HepG2 (cell line): ENCODE measurements around the gene SLC36A3. TPM values are rescaled to one million over a fixed set of nuclear protein-coding genes. Genes with fewer than 3 reads are reported as not detected.
"Not testable (repeated sequence)": the region's sequence is repeated elsewhere in the genome, so short reads cannot be mapped to it uniquely, and the experiment has no call there.

Source experiments
- ATAC-seq: fragments of 200-7000 bp; cut with Tn5 transposase; 3 replicates; pipeline ENCODE4 v1.9.1; 2020; ENCODE audit warnings: mild to moderate bottlenecking, moderate library complexity
- BruUV-seq: library from RNA; stranded (reverse); fragments of 400-500 nt; replicated peaks from 2 replicates; lab custom pipeline; 2021; lab: Mats Ljungman, UMichigan
- CTCF ChIA-PET: fragments of 300-600 bp; formaldehyde crosslinking; extraction: SDS; loops from one replicate; lab custom pipeline; 2021; ENCODE audit warnings: low total read pairs, inconsistent platforms, low intra/inter-chr PET ratio; lab: Yijun Ruan, JAX
- POLR2A ChIA-PET: fragments of 350-600 bp; sonication (Branson Sonifier 250); formaldehyde crosslinking; loops from one replicate; lab custom pipeline; 2020; ENCODE audit warnings: antibody characterized with exemption, inconsistent platforms; lab: Yijun Ruan, JAX
- DNase-seq: peaks from one replicate; pipeline ENCODE4 v3.0.0-alpha.2; 2015; ENCODE audit warnings: low spot score
- FAIRE-seq: peaks from 3 replicates; lab custom pipeline; 2011; peaks lifted over from hg19 to GRCh38; lab: Jason Lieb, UNC
- H2AFZ ChIP-seq: one replicate; pipeline ENCODE4 v1.6.1; 2011; ENCODE audit warnings: low read length, inconsistent platforms
- H3K27ac ChIP-seq: fragments of 300-600 bp; 3 replicates; pipeline ENCODE4 v1.8.0; 2011; ENCODE audit warnings: mixed run types, mild to moderate bottlenecking, mixed read lengths, low read length, inconsistent platforms; ENCODE audit not compliant: insufficient read depth; ENCODE audit errors: extremely low read length
- H3K27me3 ChIP-seq, 2 experiments: fragments of 200-600 bp in 1 of 2; 2 replicates in 1 of 2; 3 replicates in 1 of 2; pipeline versions ENCODE4 v1.6.0 to v1.8.0; 2011; ENCODE audit warnings: low read length in 2 of 2, mild to moderate bottlenecking in 2 of 2, moderate library complexity in 2 of 2, inconsistent platforms in 1 of 2; ENCODE audit not compliant: insufficient read depth in 2 of 2, control insufficient read depth in 1 of 2
- H3K36me3 ChIP-seq, 2 experiments: fragments of 200-600 bp in 1 of 2; replicated peaks in 1 of 2; 2 replicates in 1 of 2; 3 replicates in 1 of 2; pipeline versions ENCODE4 v1.5.1 to v1.8.0; 2011; ENCODE audit warnings: low read length in 2 of 2, inconsistent platforms in 1 of 2; ENCODE audit not compliant: insufficient read depth in 2 of 2, control insufficient read depth in 1 of 2
- H3K4me1 ChIP-seq: 2 replicates; pipeline ENCODE4 v1.5.1; 2012; ENCODE audit warnings: low read length, inconsistent platforms; ENCODE audit not compliant: insufficient read depth
- H3K4me2 ChIP-seq: 2 replicates; pipeline ENCODE4 v1.6.0; 2011; ENCODE audit warnings: low read depth, low read length, inconsistent platforms
- H3K4me3 ChIP-seq, 3 experiments: fragments of 200-600 bp in 1 of 3; sonication (generic), shearing (Covaris generic) in 1 of 3; replicated peaks in 1 of 3; 2 replicates each; pipeline ENCODE4 v1.5.1; 2011 to 2016; ENCODE audit warnings: low read length in 3 of 3, inconsistent platforms in 2 of 3, low read depth in 2 of 3, mild to moderate bottlenecking in 2 of 3, control low read depth in 1 of 3, mixed read lengths in 1 of 3; ENCODE audit not compliant: insufficient read depth in 1 of 3
- H3K79me2 ChIP-seq: one replicate; pipeline ENCODE4 v1.6.1; 2011; ENCODE audit warnings: low read length, inconsistent platforms; ENCODE audit not compliant: insufficient read depth
- H3K9ac ChIP-seq: 2 replicates; pipeline ENCODE4 v1.6.0; 2011; ENCODE audit warnings: mild to moderate bottlenecking, low read depth, low read length, inconsistent platforms; ENCODE audit not compliant: insufficient read depth
- H3K9me3 ChIP-seq: 2 replicates; pipeline ENCODE4 v1.5.1; 2012; ENCODE audit warnings: mild to moderate bottlenecking, low read length
- H4K20me1 ChIP-seq: 2 replicates; pipeline ENCODE4 v1.6.0; 2011; ENCODE audit warnings: inconsistent platforms, mild to moderate bottlenecking, low read length, moderate library complexity; ENCODE audit not compliant: insufficient read depth
- MAZ ChIP-seq, 2 experiments: sonication (generic) in 1 of 2; formaldehyde crosslinking in 1 of 2; IDR thresholded peaks; 2 replicates each; pipeline versions ENCODE4 v1.5.0 to v1.6.1; 2012 to 2020; ENCODE audit warnings: low read depth in 2 of 2, mild to moderate bottlenecking in 2 of 2, borderline replicate concordance in 1 of 2, improper control_type of control experiment in 1 of 2, low read length in 1 of 2, missing genetic modification reagents in 1 of 2, moderate library complexity in 1 of 2
- NFATC3 ChIP-seq: sonication (generic); formaldehyde crosslinking; IDR thresholded peaks from 2 replicates; pipeline ENCODE4 v1.5.1; 2020; ENCODE audit warnings: mild to moderate bottlenecking, missing genetic modification reagents
- SP4 ChIP-seq: sonication (generic); formaldehyde crosslinking; IDR thresholded peaks from 2 replicates; pipeline ENCODE4 v1.8.1; 2023; ENCODE audit warnings: mild to moderate bottlenecking, missing genetic modification reagents
- ZNF3 ChIP-seq: IDR thresholded peaks from 2 replicates; pipeline ENCODE4 v1.7.0; 2017; ENCODE audit warnings: inconsistent platforms
- WGBS: methylation state at CpG from one replicate; pipeline ENCODE4 v1.1.6; 2017; ENCODE audit warnings: low lambda C conversion rate; 5-methylcytosine and 5-hydroxymethylcytosine counted together
- in situ Hi-C: cut with HindIII; loops from 2 replicates; pipeline ENCODE4 v1.10.0; 2017; ENCODE audit warnings: low pct_unique_long_range_greater_than_20kb; ENCODE audit not compliant: extremely low pct_ligation_motif_present
- intact Hi-C: fragments of 100-400 bp; cut with micrococcal nuclease; formaldehyde crosslinking; loops from one replicate; pipeline ENCODE4 v1.10.0; 2022; ENCODE audit not compliant: unreplicated experiment
- polyA plus RNA-seq, 8 experiments: library from polyadenylated mRNA; depleted of rRNA in 3 of 8; stranded (reverse) in 7 of 8; unstranded in 1 of 8; fragments of >200 nt; fragmentation: Illumina TruSeq in 4 of 8; extraction: Trizol in 4 of 8; gene quantifications; 2 replicates each; pipeline versions ENCODE4 v1.2.1 to v1.2.3, GENCODE V29; 2011 to 2016; ENCODE audit warnings: low read depth in 4 of 8, missing spikeins in 1 of 8, mixed read lengths in 1 of 8; ENCODE audit not compliant: insufficient read depth in 1 of 8
- total RNA-seq, 5 experiments: library from RNA; depleted of rRNA; stranded (reverse); fragments of >200 nt; fragmentation: Illumina TruSeq; extraction: Trizol; gene quantifications; 2 replicates each; pipeline ENCODE4 v1.2.3, GENCODE V29; 2016; ENCODE audit warnings: low read depth in 1 of 5
- TF ChIP-seq, protein P1 (sequence below): fragments of 450-650 bp; IDR thresholded peaks from 2 replicates; pipeline ENCODE4 v1.6.1; 2017; ENCODE audit warnings: mild to moderate bottlenecking
- TF ChIP-seq, protein P2 (sequence below): sonication (generic); formaldehyde crosslinking; conservative IDR thresholded peaks from 2 replicates; pipeline ENCODE4 v1.4.0; 2020; ENCODE audit warnings: mild to moderate bottlenecking, missing genetic modification reagents, moderate library complexity
- TF ChIP-seq, protein P3 (sequence below): sonication (generic); formaldehyde crosslinking; IDR thresholded peaks from 2 replicates; pipeline ENCODE4 v1.9.0; 2022; ENCODE audit warnings: missing genetic modification reagents, mild to moderate bottlenecking, borderline replicate concordance

SLC36A3 gene
- total and polyA plus RNA-seq, 2 of the 13 experiments (the other 11 are each of a cell fraction or from before 2014, with no cell fraction given) = not detected

DNA sequence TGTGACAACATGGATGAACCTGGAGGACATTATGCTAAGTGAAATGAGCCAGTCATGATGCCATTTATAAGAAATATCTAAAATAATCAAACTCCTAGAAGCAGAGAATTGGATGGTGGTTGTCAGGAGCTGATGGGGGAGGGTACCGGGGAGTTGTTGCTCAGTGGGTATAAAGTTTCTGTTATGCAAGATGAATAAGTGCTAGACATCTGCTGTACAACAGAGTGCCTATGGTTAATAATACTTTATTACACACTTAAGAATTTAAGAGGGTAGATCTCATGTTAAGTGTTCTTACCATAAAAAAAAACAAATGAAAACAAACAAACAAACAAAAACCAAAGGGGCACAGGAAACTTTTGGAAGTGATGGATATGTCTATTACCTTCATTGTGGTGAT lies 66.7 kb downstream of the SLC36A3 start:
- H3K4me1 ChIP-seq = peaks cover 58% of the 10 kb centered on the region
- no peak overlapping the region for H3K27ac ChIP-seq
- H3K9ac ChIP-seq = no peak overlapping the region
- no peaks in the 10 kb centered on the region for H3K79me2 ChIP-seq
- TF ChIP-seq, protein P1, sequence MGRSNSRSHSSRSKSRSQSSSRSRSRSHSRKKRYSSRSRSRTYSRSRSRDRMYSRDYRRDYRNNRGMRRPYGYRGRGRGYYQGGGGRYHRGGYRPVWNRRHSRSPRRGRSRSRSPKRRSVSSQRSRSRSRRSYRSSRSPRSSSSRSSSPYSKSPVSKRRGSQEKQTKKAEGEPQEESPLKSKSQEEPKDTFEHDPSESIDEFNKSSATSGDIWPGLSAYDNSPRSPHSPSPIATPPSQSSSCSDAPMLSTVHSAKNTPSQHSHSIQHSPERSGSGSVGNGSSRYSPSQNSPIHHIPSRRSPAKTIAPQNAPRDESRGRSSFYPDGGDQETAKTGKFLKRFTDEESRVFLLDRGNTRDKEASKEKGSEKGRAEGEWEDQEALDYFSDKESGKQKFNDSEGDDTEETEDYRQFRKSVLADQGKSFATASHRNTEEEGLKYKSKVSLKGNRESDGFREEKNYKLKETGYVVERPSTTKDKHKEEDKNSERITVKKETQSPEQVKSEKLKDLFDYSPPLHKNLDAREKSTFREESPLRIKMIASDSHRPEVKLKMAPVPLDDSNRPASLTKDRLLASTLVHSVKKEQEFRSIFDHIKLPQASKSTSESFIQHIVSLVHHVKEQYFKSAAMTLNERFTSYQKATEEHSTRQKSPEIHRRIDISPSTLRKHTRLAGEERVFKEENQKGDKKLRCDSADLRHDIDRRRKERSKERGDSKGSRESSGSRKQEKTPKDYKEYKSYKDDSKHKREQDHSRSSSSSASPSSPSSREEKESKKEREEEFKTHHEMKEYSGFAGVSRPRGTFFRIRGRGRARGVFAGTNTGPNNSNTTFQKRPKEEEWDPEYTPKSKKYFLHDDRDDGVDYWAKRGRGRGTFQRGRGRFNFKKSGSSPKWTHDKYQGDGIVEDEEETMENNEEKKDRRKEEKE = no peak
- TF ChIP-seq NFATC3 (CRISPR knock-in tag) = no peak
- H3K27me3 ChIP-seq = peaks cover 2 to 14% of the 10 kb centered on the region in 2 experiments; a peak in 1 of 5 replicates
- no peaks in the 10 kb centered on the region for H3K9me3 ChIP-seq
- no peak overlapping the region for H3K4me2 ChIP-seq
- in situ Hi-C loops = loop anchor here (10.0 kb wide), 1 partner anchor 112 kb away; no protein-coding TSS in a partner anchor
- intact Hi-C loops = no loop called here
- no peaks in the 10 kb centered on the region for H4K20me1 ChIP-seq
- BruUV-seq = no TSS peak
- ChIA-PET CTCF (no interaction called here), POLR2A (interaction anchor here (1.3 kb wide), 1 partner anchor 13 kb away, joined by 3 read pairs; the partner anchor contains the start of gene CCDC69)
- H2AFZ ChIP-seq = no peak overlapping the region
- WGBS = 40% methylated on average over 1 of the region's 1 CpG
- no peak overlapping the region for H3K4me3 ChIP-seq
- DNase-seq (no peak), ATAC-seq (no peak), FAIRE-seq (no peak)
- H3K36me3 ChIP-seq = no peaks in the 10 kb centered on the region

DNA sequence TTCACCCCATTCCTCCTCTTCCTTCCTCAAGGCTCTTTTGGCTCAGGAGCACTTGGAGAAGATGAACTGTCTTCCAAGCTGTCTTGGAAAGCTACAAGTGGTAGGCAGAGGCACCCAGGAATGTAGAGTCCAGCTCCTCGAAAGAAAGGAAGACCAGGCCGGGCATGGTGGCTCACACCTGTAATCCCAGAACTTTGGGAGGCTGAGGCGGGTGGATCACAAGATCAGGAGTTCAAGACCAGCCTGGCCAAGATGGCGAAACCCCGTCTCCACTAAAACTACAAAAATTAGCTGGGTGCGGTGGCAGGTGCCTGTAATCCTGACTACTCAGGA lies 68.4 kb downstream of the SLC36A3 start:
- intact Hi-C loops; H4K20me1 ChIP-seq; CTCF ChIA-PET; FAIRE-seq; H3K9me3 ChIP-seq; BruUV-seq; H3K79me2 ChIP-seq; H2AFZ ChIP-seq; H3K36me3 ChIP-seq; ATAC-seq; DNase-seq; TF ChIP-seq MAZ (IDR thresholded peaks at IDR 0.05; ENCODE audit: borderline replicate concordance, low read depth, low read length): not testable (repeated sequence)
- Histone ChIP-seq H3K9ac (peak overlapping the region; percentile 31; the same call in 1 of the 2 replicates), H3K27me3 (peaks cover 0 to 14% of the 10 kb centered on the region in 2 experiments; a peak in 1 of 5 replicates), H3K4me3 (peak overlapping the region in 1 of 3 experiments; percentile 56; a peak in 2 of 6 replicates), H3K4me1 (peaks cover 58% of the 10 kb centered on the region), H3K4me2 (peak overlapping the region; percentile 89), H3K27ac (peak overlapping the region; percentile 67)
- POLR2A ChIA-PET = interaction anchor here (1.0 to 2.9 kb wide), 10 partner anchors 12 to 536 kb away, joined by 3 to 89 read pairs (median 4); partner anchors contain the start of genes ANXA6, CCDC69, G3BP1 and GM2A
- in situ Hi-C loops = loop anchor here (10.0 kb wide), 1 partner anchor 110 kb away; no protein-coding TSS in a partner anchor
- WGBS = 73% methylated on average over 6 of the region's 6 CpGs
- TF ChIP-seq ZNF3 (CRISPR knock-in tag) = 0 out of 2 replicates have a peak, but pooled peaks have one; percentile 7
- TF ChIP-seq, protein P2, sequence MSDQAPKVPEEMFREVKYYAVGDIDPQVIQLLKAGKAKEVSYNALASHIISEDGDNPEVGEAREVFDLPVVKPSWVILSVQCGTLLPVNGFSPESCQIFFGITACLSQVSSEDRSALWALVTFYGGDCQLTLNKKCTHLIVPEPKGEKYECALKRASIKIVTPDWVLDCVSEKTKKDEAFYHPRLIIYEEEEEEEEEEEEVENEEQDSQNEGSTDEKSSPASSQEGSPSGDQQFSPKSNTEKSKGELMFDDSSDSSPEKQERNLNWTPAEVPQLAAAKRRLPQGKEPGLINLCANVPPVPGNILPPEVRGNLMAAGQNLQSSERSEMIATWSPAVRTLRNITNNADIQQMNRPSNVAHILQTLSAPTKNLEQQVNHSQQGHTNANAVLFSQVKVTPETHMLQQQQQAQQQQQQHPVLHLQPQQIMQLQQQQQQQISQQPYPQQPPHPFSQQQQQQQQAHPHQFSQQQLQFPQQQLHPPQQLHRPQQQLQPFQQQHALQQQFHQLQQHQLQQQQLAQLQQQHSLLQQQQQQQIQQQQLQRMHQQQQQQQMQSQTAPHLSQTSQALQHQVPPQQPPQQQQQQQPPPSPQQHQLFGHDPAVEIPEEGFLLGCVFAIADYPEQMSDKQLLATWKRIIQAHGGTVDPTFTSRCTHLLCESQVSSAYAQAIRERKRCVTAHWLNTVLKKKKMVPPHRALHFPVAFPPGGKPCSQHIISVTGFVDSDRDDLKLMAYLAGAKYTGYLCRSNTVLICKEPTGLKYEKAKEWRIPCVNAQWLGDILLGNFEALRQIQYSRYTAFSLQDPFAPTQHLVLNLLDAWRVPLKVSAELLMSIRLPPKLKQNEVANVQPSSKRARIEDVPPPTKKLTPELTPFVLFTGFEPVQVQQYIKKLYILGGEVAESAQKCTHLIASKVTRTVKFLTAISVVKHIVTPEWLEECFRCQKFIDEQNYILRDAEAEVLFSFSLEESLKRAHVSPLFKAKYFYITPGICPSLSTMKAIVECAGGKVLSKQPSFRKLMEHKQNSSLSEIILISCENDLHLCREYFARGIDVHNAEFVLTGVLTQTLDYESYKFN (CRISPR knock-in tag) = 0 out of 2 replicates have a peak, but pooled peaks have one; percentile 12
- 0 out of 2 replicates have a peak, but pooled peaks have one; percentile 15 for TF ChIP-seq MAZ (CRISPR knock-in tag; IDR thresholded peaks at IDR 0.05; ENCODE audit: low read depth)
- TF ChIP-seq SP4 = 0 out of 2 replicates have a peak, but pooled peaks have one; percentile 8
- TF ChIP-seq, protein P3, sequence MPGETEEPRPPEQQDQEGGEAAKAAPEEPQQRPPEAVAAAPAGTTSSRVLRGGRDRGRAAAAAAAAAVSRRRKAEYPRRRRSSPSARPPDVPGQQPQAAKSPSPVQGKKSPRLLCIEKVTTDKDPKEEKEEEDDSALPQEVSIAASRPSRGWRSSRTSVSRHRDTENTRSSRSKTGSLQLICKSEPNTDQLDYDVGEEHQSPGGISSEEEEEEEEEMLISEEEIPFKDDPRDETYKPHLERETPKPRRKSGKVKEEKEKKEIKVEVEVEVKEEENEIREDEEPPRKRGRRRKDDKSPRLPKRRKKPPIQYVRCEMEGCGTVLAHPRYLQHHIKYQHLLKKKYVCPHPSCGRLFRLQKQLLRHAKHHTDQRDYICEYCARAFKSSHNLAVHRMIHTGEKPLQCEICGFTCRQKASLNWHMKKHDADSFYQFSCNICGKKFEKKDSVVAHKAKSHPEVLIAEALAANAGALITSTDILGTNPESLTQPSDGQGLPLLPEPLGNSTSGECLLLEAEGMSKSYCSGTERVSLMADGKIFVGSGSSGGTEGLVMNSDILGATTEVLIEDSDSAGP (CRISPR knock-in tag) = peak; percentile 88; the same call in 1 of the 2 replicates
